ENCODE measurements around the gene RMDN3. TPM values are rescaled to one million over a fixed set of nuclear protein-coding genes. Genes with fewer than 3 reads are reported as not detected.
A peak's percentile ranks its signal among the peaks of the same experiment; 100 is the strongest.

The RMDN3 gene
- total and polyA plus RNA-seq, 2 of the 13 experiments (the other 11 are each of a cell fraction or from before 2014, with no cell fraction given), result 16.8 to 19.5 TPM

- TF ChIP-seq NR3C1 (CRISPR knock-in tag; IDR thresholded peaks at IDR 0.05) (no peak), TAF1 (CRISPR knock-in tag; IDR thresholded peaks at IDR 0.05) (no peak), ZNF639 (CRISPR knock-in tag; conservative IDR thresholded peaks at IDR 0.05) (no peak), YY1 (IDR thresholded peaks at IDR 0.05; ENCODE audit: insufficient read depth, insufficient replicate concordance, low read depth, low read length) (no peak), ZNF704 (CRISPR knock-in tag; IDR thresholded peaks at IDR 0.05; ENCODE audit: borderline replicate concordance) (0 out of 2 replicates have a peak, but pooled peaks have one; percentile 34), DNMT3B (CRISPR knock-in tag; conservative IDR thresholded peaks at IDR 0.05) (no peak), KDM5B (CRISPR knock-in tag; IDR thresholded peaks at IDR 0.05; ENCODE audit: borderline replicate concordance) (peak; percentile 33; the same call in 1 of the 2 replicates), PCBP2 (optimal IDR thresholded peaks at IDR 0.05; ENCODE audit: low read depth, low read length, poor library complexity, severe bottlenecking) (no peak), PCBP1 (IDR thresholded peaks at IDR 0.05; ENCODE audit: borderline replicate concordance, low read depth, low read length) (0 out of 2 replicates have a peak, but pooled peaks have one; percentile 12), ATF7 (IDR thresholded peaks at IDR 0.05) (no peak), ATF7 (CRISPR knock-in tag; IDR thresholded peaks at IDR 0.05) (no peak), PAX8 (CRISPR knock-in tag; IDR thresholded peaks at IDR 0.05; ENCODE audit: borderline replicate concordance) (no peak), ZNF761 (CRISPR knock-in tag; conservative IDR thresholded peaks at IDR 0.05) (0 out of 2 replicates have a peak, but pooled peaks have one; percentile 12), TFAP4 (IDR thresholded peaks at IDR 0.05; ENCODE audit: borderline replicate concordance, low read depth) (peak; percentile 70; the same call in 1 of the 2 replicates)
- TF ChIP-seq, protein P1, sequence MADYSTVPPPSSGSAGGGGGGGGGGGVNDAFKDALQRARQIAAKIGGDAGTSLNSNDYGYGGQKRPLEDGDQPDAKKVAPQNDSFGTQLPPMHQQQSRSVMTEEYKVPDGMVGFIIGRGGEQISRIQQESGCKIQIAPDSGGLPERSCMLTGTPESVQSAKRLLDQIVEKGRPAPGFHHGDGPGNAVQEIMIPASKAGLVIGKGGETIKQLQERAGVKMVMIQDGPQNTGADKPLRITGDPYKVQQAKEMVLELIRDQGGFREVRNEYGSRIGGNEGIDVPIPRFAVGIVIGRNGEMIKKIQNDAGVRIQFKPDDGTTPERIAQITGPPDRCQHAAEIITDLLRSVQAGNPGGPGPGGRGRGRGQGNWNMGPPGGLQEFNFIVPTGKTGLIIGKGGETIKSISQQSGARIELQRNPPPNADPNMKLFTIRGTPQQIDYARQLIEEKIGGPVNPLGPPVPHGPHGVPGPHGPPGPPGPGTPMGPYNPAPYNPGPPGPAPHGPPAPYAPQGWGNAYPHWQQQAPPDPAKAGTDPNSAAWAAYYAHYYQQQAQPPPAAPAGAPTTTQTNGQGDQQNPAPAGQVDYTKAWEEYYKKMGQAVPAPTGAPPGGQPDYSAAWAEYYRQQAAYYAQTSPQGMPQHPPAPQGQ (CRISPR knock-in tag; IDR thresholded peaks at IDR 0.05; ENCODE audit: borderline replicate concordance), result no peak
- TF ChIP-seq, protein P2, sequence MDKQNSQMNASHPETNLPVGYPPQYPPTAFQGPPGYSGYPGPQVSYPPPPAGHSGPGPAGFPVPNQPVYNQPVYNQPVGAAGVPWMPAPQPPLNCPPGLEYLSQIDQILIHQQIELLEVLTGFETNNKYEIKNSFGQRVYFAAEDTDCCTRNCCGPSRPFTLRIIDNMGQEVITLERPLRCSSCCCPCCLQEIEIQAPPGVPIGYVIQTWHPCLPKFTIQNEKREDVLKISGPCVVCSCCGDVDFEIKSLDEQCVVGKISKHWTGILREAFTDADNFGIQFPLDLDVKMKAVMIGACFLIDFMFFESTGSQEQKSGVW (CRISPR knock-in tag; IDR thresholded peaks at IDR 0.05; ENCODE audit: borderline replicate concordance), result no peak
- TF ChIP-seq, protein P3, sequence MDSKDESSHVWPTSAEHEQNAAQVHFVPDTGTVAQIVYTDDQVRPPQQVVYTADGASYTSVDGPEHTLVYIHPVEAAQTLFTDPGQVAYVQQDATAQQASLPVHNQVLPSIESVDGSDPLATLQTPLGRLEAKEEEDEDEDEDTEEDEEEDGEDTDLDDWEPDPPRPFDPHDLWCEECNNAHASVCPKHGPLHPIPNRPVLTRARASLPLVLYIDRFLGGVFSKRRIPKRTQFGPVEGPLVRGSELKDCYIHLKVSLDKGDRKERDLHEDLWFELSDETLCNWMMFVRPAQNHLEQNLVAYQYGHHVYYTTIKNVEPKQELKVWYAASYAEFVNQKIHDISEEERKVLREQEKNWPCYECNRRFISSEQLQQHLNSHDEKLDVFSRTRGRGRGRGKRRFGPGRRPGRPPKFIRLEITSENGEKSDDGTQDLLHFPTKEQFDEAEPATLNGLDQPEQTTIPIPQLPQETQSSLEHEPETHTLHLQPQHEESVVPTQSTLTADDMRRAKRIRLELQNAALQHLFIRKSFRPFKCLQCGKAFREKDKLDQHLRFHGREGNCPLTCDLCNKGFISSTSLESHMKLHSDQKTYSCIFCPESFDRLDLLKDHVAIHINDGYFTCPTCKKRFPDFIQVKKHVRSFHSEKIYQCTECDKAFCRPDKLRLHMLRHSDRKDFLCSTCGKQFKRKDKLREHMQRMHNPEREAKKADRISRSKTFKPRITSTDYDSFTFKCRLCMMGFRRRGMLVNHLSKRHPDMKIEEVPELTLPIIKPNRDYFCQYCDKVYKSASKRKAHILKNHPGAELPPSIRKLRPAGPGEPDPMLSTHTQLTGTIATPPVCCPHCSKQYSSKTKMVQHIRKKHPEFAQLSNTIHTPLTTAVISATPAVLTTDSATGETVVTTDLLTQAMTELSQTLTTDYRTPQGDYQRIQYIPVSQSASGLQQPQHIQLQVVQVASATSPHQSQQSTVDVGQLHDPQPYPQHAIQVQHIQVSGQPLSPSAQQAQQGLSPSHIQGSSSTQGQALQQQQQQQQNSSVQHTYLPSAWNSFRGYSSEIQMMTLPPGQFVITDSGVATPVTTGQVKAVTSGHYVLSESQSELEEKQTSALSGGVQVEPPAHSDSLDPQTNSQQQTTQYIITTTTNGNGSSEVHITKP (CRISPR knock-in tag; IDR thresholded peaks at IDR 0.05; ENCODE audit: low read depth), result no peak
Measured at GRCh38 chr15:40762919-40763800, 8.1 kb upstream of the RMDN3 start (continued).

Measured in HepG2 (cell line).